Measurements from ENCODE around the gene MYO10. TPM values are rescaled to one million over a fixed set of nuclear protein-coding genes. Genes with fewer than 3 reads are reported as not detected.

Gene MYO10
- total RNA-seq, 1 experiment from 2014 or later: 71.9 TPM

DNA sequence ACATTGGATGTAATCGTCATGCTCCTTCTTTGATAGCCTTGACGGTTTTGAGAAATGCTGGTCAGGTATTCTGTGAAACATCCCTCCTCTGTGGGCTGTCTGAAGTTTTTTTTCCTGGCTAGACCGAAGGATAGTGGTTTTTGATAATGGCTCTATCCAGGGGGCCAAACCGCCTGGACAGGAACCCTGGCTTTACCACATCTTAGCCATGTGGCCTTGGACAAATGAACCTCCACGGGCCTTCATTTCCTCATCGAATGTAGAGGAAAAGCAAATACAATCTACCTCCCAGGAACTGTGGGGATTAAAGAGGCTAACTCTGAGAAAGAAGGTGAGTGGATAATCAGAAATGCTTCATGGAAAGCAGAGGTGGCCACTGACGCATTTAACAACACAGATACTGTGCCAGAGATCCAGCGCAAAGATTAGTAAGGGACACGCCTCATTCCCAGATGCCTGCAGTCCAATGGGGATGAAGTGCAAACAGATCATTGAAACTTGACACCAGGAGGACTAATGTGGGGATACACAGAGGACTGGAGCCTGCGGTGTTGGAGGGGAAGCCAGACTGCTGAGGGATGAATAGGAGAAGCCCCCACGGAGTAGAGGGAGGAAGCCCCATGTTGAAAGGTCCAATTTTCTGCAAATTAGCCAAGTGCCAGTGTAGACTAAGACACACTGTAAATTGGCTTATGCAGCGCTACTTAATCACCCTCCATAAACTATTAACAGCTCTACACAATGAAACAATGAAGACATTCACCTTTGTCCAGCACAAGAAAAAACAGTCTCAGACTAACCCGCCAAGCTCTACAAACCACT is 41.6 kb downstream of the MYO10 start:
- H3K4me3 ChIP-seq (ENCODE audit: low read depth in 2 of 2, low read length in 2 of 2): peak overlapping the region; percentile 2 to 47; a peak in 3 of 4 replicates
- BruUV-seq (replicated peaks): no TSS peak
- in situ Hi-C loops (cut with HindIII; ENCODE audit: low pct_unique_long_range_greater_than_20kb, low sequenced_read_pairs): no loop called here

DNA sequence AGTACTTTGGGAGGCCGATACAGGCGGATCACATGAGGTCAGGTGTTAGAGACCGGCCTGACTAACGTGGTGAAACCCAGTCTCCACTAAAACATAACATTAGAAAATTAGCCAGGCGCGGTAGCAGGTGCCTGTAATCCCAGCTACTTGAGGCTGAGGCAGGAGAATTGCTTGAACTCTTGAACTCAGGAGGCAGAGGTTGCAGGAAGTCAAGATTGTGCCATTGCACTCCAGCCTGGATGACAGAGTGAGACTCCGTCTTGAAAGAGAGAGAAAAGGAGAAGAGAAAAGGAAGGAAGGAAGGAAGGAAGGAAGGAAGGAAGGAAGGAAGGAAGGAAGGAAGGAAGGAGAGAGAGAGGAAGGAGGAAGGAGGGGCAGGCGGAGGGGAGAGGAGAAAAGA is 45.1 kb downstream of the MYO10 start:
- Histone ChIP-seq H3K4me1 (ENCODE audit: control insufficient read depth, insufficient read depth, low read length) (peaks cover 83% of the 10 kb centered on the region), H3K36me3 (ENCODE audit: control insufficient read depth, insufficient read depth, low read length) (no peaks in the 10 kb centered on the region), H3K4me3 (ENCODE audit: low read depth in 2 of 2, low read length in 2 of 2) (no peak overlapping the region), H3K9me3 (ENCODE audit: control insufficient read depth, insufficient read depth, low read depth, low read length) (no peaks in the 10 kb centered on the region), H3K27ac (ENCODE audit: low read length) (peak overlapping the region; percentile 86), H3K27me3 (ENCODE audit: control insufficient read depth, insufficient read depth, low read length) (no peaks in the 10 kb centered on the region)
- BruUV-seq (replicated peaks): no TSS peak
- in situ Hi-C loops (cut with HindIII; ENCODE audit: low pct_unique_long_range_greater_than_20kb, low sequenced_read_pairs) (no loop called here), intact Hi-C loops (cut with micrococcal nuclease; ENCODE audit: unreplicated experiment) (no loop called here)
- no peak for DNase-seq (ENCODE audit: low read depth, low spot score)
- ChIA-PET CTCF (no interaction called here), POLR2A (no interaction called here)
- no peak for TF ChIP-seq TCF7L2 (IDR thresholded peaks at IDR 0.05; ENCODE audit: low read depth, low read length)
- no peak for TF ChIP-seq SIN3A (IDR thresholded peaks at IDR 0.05; ENCODE audit: borderline replicate concordance, insufficient read depth, low read depth, low read length)
- TF ChIP-seq, protein P1, sequence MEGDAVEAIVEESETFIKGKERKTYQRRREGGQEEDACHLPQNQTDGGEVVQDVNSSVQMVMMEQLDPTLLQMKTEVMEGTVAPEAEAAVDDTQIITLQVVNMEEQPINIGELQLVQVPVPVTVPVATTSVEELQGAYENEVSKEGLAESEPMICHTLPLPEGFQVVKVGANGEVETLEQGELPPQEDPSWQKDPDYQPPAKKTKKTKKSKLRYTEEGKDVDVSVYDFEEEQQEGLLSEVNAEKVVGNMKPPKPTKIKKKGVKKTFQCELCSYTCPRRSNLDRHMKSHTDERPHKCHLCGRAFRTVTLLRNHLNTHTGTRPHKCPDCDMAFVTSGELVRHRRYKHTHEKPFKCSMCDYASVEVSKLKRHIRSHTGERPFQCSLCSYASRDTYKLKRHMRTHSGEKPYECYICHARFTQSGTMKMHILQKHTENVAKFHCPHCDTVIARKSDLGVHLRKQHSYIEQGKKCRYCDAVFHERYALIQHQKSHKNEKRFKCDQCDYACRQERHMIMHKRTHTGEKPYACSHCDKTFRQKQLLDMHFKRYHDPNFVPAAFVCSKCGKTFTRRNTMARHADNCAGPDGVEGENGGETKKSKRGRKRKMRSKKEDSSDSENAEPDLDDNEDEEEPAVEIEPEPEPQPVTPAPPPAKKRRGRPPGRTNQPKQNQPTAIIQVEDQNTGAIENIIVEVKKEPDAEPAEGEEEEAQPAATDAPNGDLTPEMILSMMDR (IDR thresholded peaks at IDR 0.05): no peak
- no peak for TF ChIP-seq REST (IDR thresholded peaks at IDR 0.05; ENCODE audit: insufficient read depth in 1 of 2, low read depth in 2 of 2, low read length in 1 of 2)
- TF ChIP-seq POLR2AphosphoS5 (IDR thresholded peaks at IDR 0.05; ENCODE audit: low read depth, low read length): no peak
- ATAC-seq: no peak

More for the DNA sequence above, 41.6 kb downstream of the MYO10 start:
- no peaks in the 10 kb centered on the region for H3K9me3 ChIP-seq (ENCODE audit: control insufficient read depth, insufficient read depth, low read depth, low read length)
- peak overlapping the region; percentile 98 for H3K27ac ChIP-seq (ENCODE audit: low read length)
- ChIA-PET POLR2A (no interaction called here), CTCF (no interaction called here)
- intact Hi-C loops (cut with micrococcal nuclease; ENCODE audit: unreplicated experiment): no loop called here
- DNase-seq (ENCODE audit: low read depth, low spot score): peak; percentile 79
- peaks cover 89% of the 10 kb centered on the region for H3K4me1 ChIP-seq (ENCODE audit: control insufficient read depth, insufficient read depth, low read length)
- no peaks in the 10 kb centered on the region for H3K27me3 ChIP-seq (ENCODE audit: control insufficient read depth, insufficient read depth, low read length)
- no peaks in the 10 kb centered on the region for H3K36me3 ChIP-seq (ENCODE audit: control insufficient read depth, insufficient read depth, low read length)
- peak; percentile 84 for ATAC-seq
- TF ChIP-seq, protein P1 (IDR thresholded peaks at IDR 0.05): no peak
- peak; percentile 36; the same call in 1 of the 2 replicates for TF ChIP-seq TCF7L2 (IDR thresholded peaks at IDR 0.05; ENCODE audit: low read depth, low read length)
- TF ChIP-seq REST (IDR thresholded peaks at IDR 0.05; ENCODE audit: insufficient read depth in 1 of 2, low read depth in 2 of 2, low read length in 1 of 2): no peak
- TF ChIP-seq SIN3A (IDR thresholded peaks at IDR 0.05; ENCODE audit: borderline replicate concordance, insufficient read depth, low read depth, low read length): no peak
- peak; percentile 21; the same call in 1 of the 2 replicates for TF ChIP-seq POLR2AphosphoS5 (IDR thresholded peaks at IDR 0.05; ENCODE audit: low read depth, low read length)

All from Panc1 (cell line).